CD14-positive monocyte (primary cell): ENCODE data around the gene TEX44. TPM values are rescaled to one million over a fixed set of nuclear protein-coding genes. Genes with fewer than 3 reads are reported as not detected.
"Not testable (repeated sequence)": the region's sequence is repeated elsewhere in the genome, so short reads cannot be mapped to it uniquely, and the experiment has no call there.

Source experiments
- DNase-seq, 3 donors: peaks; one replicate each; pipeline ENCODE4 v3.0.0-alpha.2; 2011 to 2022
- H2AFZ ChIP-seq: 2 replicates; pipeline ENCODE4 v1.6.0; 2012; ENCODE audit warnings: mild to moderate bottlenecking, low read depth, low read length, inconsistent platforms; ENCODE audit not compliant: insufficient read depth, poor library complexity, severe bottlenecking
- H3K27ac ChIP-seq, 2 donors: 1 replicate in 1 of 2; 2 replicates in 1 of 2; pipeline ENCODE4 v1.5.1; 2012 to 2013; ENCODE audit warnings: low read length in 2 of 2, control low read depth in 1 of 2, inconsistent platforms in 1 of 2, low read depth in 1 of 2, mild to moderate bottlenecking in 1 of 2
- H3K27me3 ChIP-seq, 2 donors: one replicate each; pipeline versions ENCODE4 v1.6.0 to v1.6.1; 2011 to 2013; ENCODE audit warnings: low read length in 2 of 2; ENCODE audit not compliant: control insufficient read depth in 2 of 2, insufficient read depth in 2 of 2
- H3K36me3 ChIP-seq, 2 donors: replicated peaks in 1 of 2; 1 replicate in 1 of 2; 2 replicates in 1 of 2; pipeline versions ENCODE4 v1.5.1 to v1.6.1; 2012 to 2013; ENCODE audit warnings: low read length in 2 of 2, control low read depth in 1 of 2, inconsistent platforms in 1 of 2, mild to moderate bottlenecking in 1 of 2; ENCODE audit not compliant: insufficient read depth in 2 of 2, control insufficient read depth in 1 of 2
- H3K4me1 ChIP-seq, 2 donors: 1 replicate in 1 of 2; 2 replicates in 1 of 2; pipeline versions ENCODE4 v1.5.1 to v1.6.1; 2012 to 2013; ENCODE audit warnings: low read length in 2 of 2, control low read depth in 1 of 2, inconsistent platforms in 1 of 2, mild to moderate bottlenecking in 1 of 2, moderate library complexity in 1 of 2; ENCODE audit not compliant: insufficient read depth in 2 of 2, control insufficient read depth in 1 of 2
- H3K4me2 ChIP-seq: replicated peaks from 2 replicates; pipeline ENCODE3; 2012; ENCODE audit warnings: low read length, moderate library complexity, mild to moderate bottlenecking; ENCODE audit not compliant: poor library complexity, severe bottlenecking; ENCODE audit errors: extremely low read depth
- H3K4me3 ChIP-seq, 3 experiments: fragments of 200-600 bp in 1 of 3; sonication (generic) in 1 of 3; replicated peaks in 1 of 3; 1 replicate in 2 of 3; 2 replicates in 1 of 3; pipeline ENCODE4 v1.5.1; 2011 to 2013; ENCODE audit warnings: low read length in 3 of 3, mild to moderate bottlenecking in 3 of 3, control low read depth in 2 of 3, low read depth in 2 of 3, inconsistent platforms in 1 of 3, moderate library complexity in 1 of 3
- H3K79me2 ChIP-seq: 2 replicates; pipeline ENCODE4 v1.6.0; 2012; ENCODE audit warnings: mild to moderate bottlenecking, control low read depth, inconsistent platforms, low read length, moderate library complexity; ENCODE audit not compliant: insufficient read depth
- H3K9ac ChIP-seq: 2 replicates; pipeline ENCODE4 v1.6.0; 2017; ENCODE audit warnings: low read length, mild to moderate bottlenecking; ENCODE audit not compliant: insufficient read depth, poor library complexity, severe bottlenecking
- H3K9me3 ChIP-seq, 2 donors: replicated peaks in 1 of 2; 1 replicate in 1 of 2; 2 replicates in 1 of 2; pipeline versions ENCODE4 v1.5.1 to v1.6.1; 2012 to 2013; ENCODE audit warnings: low read length in 2 of 2, control low read depth in 1 of 2; ENCODE audit not compliant: control insufficient read depth in 1 of 2, insufficient read depth in 1 of 2
- H4K20me1 ChIP-seq: 2 replicates; pipeline ENCODE4 v1.6.0; 2012; ENCODE audit warnings: mild to moderate bottlenecking, low read length, control low read depth, moderate library complexity; ENCODE audit not compliant: insufficient read depth
- H3K27ac Mint-ChIP-seq, 7 donors: one replicate each; pipeline ENCODE4 v1.8.0; 2020; ENCODE audit warnings: mild to moderate bottlenecking in 7 of 7, mixed read lengths in 7 of 7, moderate library complexity in 6 of 7, inconsistent platforms in 2 of 7
- H3K27me3 Mint-ChIP-seq, 3 donors: one replicate each; pipeline ENCODE4 v1.8.0; 2021 to 2022; ENCODE audit warnings: low read depth in 3 of 3, mild to moderate bottlenecking in 3 of 3, mixed read lengths in 3 of 3, moderate library complexity in 3 of 3, inconsistent platforms in 1 of 3
- H3K36me3 Mint-ChIP-seq, 2 donors: one replicate each; pipeline ENCODE4 v1.8.0; 2020; ENCODE audit warnings: mixed read lengths in 2 of 2, inconsistent platforms in 1 of 2, mild to moderate bottlenecking in 1 of 2
- H3K4me1 Mint-ChIP-seq: one replicate; pipeline ENCODE4 v1.8.0; 2020; ENCODE audit warnings: mild to moderate bottlenecking, mixed read lengths
- H3K4me3 Mint-ChIP-seq, 2 donors: one replicate each; pipeline ENCODE4 v1.8.0; 2020; ENCODE audit warnings: mild to moderate bottlenecking in 2 of 2, mixed read lengths in 2 of 2, moderate library complexity in 1 of 2
- H3K9me3 Mint-ChIP-seq, 7 donors: one replicate each; pipeline ENCODE4 v1.8.0; 2020 to 2022; ENCODE audit warnings: mixed read lengths in 7 of 7, mild to moderate bottlenecking in 6 of 7, moderate library complexity in 6 of 7, inconsistent platforms in 2 of 7
- WGBS: methylation state at CpG from one replicate; pipeline ENCODE4 v1.1.5; 2013; ENCODE audit warnings: missing lambda C conversion rate; ENCODE audit not compliant: insufficient coverage; 5-methylcytosine and 5-hydroxymethylcytosine counted together
- intact Hi-C, 2 donors: fragments of 100-400 bp; cut with micrococcal nuclease; formaldehyde crosslinking; loops; one replicate each; pipeline versions ENCODE4 v1.15.0 to v1.15.1; 2023
- polyA plus RNA-seq, 3 donors: library from polyadenylated mRNA; depleted of rRNA in 1 of 3; unstranded in 2 of 3; stranded (reverse) in 1 of 3; fragments of 300-500 nt in 2 of 3; fragments of >200 nt in 1 of 3; fragmentation: Illumina TruSeq in 2 of 3; gene quantifications; 1 replicate in 2 of 3; 2 replicates in 1 of 3; pipeline ENCODE4 v1.2.3, GENCODE V29; 2012 to 2021
- TF ChIP-seq, protein P1 (sequence below): fragments of 200-600 bp; IDR thresholded peaks from one replicate; pipeline ENCODE4 v1.8.0; 2022; ENCODE audit warnings: antibody characterized with exemption, mild to moderate bottlenecking

The TEX44 gene
- polyA plus RNA-seq, 3 donors, result not detected

DNA sequence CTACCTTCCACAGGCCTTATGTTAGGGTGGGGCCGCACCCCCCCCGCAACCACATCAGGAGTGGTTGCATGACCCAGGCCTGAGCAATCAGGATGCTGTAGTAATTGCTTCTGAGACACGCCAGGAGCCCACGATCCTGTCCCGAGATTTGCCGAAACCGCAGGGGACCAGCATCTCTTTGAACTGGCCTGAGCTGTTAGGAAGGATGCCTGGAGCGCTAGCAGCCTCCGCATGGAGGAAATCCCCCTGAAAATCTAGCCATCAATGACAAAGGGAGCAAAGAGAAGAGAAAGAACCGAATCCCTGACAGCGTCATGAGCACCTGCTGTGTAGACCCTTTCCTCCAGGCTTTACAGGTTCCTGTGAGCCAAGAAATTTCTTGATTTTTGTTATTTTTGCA, 8.7 kb upstream of the TEX44 start:
- no peak overlapping the region for H2AFZ ChIP-seq
- WGBS, result 86% methylated on average over 9 of the region's 11 CpGs
- peaks cover 0 to 5% (median 3%) of the 10 kb centered on the region in 3 donors for H3K27me3 Mint-ChIP-seq
- no peak overlapping the region for H3K4me3 Mint-ChIP-seq
- TF ChIP-seq, protein P1, sequence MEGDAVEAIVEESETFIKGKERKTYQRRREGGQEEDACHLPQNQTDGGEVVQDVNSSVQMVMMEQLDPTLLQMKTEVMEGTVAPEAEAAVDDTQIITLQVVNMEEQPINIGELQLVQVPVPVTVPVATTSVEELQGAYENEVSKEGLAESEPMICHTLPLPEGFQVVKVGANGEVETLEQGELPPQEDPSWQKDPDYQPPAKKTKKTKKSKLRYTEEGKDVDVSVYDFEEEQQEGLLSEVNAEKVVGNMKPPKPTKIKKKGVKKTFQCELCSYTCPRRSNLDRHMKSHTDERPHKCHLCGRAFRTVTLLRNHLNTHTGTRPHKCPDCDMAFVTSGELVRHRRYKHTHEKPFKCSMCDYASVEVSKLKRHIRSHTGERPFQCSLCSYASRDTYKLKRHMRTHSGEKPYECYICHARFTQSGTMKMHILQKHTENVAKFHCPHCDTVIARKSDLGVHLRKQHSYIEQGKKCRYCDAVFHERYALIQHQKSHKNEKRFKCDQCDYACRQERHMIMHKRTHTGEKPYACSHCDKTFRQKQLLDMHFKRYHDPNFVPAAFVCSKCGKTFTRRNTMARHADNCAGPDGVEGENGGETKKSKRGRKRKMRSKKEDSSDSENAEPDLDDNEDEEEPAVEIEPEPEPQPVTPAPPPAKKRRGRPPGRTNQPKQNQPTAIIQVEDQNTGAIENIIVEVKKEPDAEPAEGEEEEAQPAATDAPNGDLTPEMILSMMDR, result no peak
- peaks cover 0 to 8% (median 4%) of the 10 kb centered on the region in 7 donors for H3K9me3 Mint-ChIP-seq
- H3K4me2 ChIP-seq, result no peak overlapping the region
- H3K9ac ChIP-seq, result no peak overlapping the region
- peaks cover 0 to 7% of the 10 kb centered on the region in 2 donors for H3K9me3 ChIP-seq
- intact Hi-C loops, result no loop called here
- peaks cover 3% of the 10 kb centered on the region for H3K4me1 Mint-ChIP-seq
- no peaks in the 10 kb centered on the region for H4K20me1 ChIP-seq
- H3K4me1 ChIP-seq, result no peaks in the 10 kb centered on the region
- no peaks in the 10 kb centered on the region for H3K27me3 ChIP-seq
- no peaks in the 10 kb centered on the region for H3K36me3 ChIP-seq
- no peak overlapping the region for H3K27ac Mint-ChIP-seq
- H3K4me3 ChIP-seq, result no peak overlapping the region
- H3K36me3 Mint-ChIP-seq, result no peaks in the 10 kb centered on the region
- no peak for DNase-seq
- no peak overlapping the region for H3K27ac ChIP-seq
- H3K79me2 ChIP-seq, result no peaks in the 10 kb centered on the region

DNA sequence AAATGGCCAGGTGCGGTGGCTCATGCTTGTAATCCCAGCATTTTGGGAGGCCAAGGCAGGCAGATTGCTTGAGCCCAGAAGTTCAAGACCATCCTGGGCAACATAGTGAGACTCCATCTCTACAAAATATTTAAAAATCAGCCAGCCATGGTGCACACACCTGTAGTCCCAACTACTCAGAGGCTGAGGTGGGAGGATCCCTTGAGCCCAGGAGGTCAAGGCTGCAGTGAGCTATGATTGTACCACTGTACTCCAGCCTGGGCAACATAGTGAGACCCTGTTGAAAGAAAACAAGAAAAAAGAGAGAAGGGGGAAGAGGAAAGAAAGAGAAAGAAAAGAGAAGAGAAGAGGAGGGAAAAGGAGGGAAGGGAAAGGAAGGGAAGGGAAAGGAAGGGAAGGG, 4.9 kb upstream of the TEX44 start:
- H3K4me1 ChIP-seq, H3K27me3 ChIP-seq, H4K20me1 ChIP-seq, H2AFZ ChIP-seq, H3K36me3 ChIP-seq, DNase-seq, H3K4me2 ChIP-seq, H3K36me3 Mint-ChIP-seq, H3K9ac ChIP-seq, H3K9me3 ChIP-seq, H3K9me3 Mint-ChIP-seq, H3K4me3 ChIP-seq, H3K4me1 Mint-ChIP-seq, H3K79me2 ChIP-seq, H3K4me3 Mint-ChIP-seq, intact Hi-C loops, H3K27ac ChIP-seq, H3K27me3 Mint-ChIP-seq, H3K27ac Mint-ChIP-seq: not testable (repeated sequence)
- WGBS, result no CpG with 5 or more reads among the region's 1 CpG
